Sigmoid colon (tissue), 4 donors: Measurements from ENCODE around the gene PTPN1.

Experiments
- EP300 ChIP-seq, 4 donors: sonication (generic); formaldehyde crosslinking; IDR thresholded peaks; one replicate each; pipeline ENCODE4 v1.6.1; 2017; ENCODE audit warnings: antibody characterized with exemption in 4 of 4
- POLR2A ChIP-seq, 2 donors: fragments of 450-650 bp; IDR thresholded peaks; one replicate each; pipeline ENCODE4 v1.6.1; 2016; ENCODE audit warnings: antibody characterized with exemption in 2 of 2, mild to moderate bottlenecking in 2 of 2, moderate library complexity in 2 of 2
- POLR2AphosphoS5 ChIP-seq, 4 donors: sonication (generic); formaldehyde crosslinking; IDR thresholded peaks; one replicate each; pipeline ENCODE4 v1.6.1; 2017; ENCODE audit warnings: antibody characterized with exemption in 4 of 4
- TF ChIP-seq, protein P1 (sequence below), 4 experiments: fragments of 450-650 bp in 3 of 4; fragments of 200-600 bp in 1 of 4; IDR thresholded peaks; one replicate each; pipeline ENCODE4 v1.5.1; 2016 to 2019; ENCODE audit warnings: antibody characterized with exemption in 4 of 4, mild to moderate bottlenecking in 3 of 4, moderate library complexity in 2 of 4

GRCh38 chr20:50590348-50590664 lies 80.1 kb downstream of the PTPN1 start:
- TF ChIP-seq, protein P1, sequence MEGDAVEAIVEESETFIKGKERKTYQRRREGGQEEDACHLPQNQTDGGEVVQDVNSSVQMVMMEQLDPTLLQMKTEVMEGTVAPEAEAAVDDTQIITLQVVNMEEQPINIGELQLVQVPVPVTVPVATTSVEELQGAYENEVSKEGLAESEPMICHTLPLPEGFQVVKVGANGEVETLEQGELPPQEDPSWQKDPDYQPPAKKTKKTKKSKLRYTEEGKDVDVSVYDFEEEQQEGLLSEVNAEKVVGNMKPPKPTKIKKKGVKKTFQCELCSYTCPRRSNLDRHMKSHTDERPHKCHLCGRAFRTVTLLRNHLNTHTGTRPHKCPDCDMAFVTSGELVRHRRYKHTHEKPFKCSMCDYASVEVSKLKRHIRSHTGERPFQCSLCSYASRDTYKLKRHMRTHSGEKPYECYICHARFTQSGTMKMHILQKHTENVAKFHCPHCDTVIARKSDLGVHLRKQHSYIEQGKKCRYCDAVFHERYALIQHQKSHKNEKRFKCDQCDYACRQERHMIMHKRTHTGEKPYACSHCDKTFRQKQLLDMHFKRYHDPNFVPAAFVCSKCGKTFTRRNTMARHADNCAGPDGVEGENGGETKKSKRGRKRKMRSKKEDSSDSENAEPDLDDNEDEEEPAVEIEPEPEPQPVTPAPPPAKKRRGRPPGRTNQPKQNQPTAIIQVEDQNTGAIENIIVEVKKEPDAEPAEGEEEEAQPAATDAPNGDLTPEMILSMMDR (IDR thresholded peaks at IDR 0.05) = no peak
- TF ChIP-seq POLR2A (IDR thresholded peaks at IDR 0.05) (no peak), POLR2AphosphoS5 (IDR thresholded peaks at IDR 0.05) (no peak), EP300 (IDR thresholded peaks at IDR 0.05) (no peak)
